Esophagus squamous epithelium (tissue), 4 donors: ENCODE measurements around the gene SLC35F4.

Experiments
- POLR2A ChIP-seq, 4 donors: fragments of 450-650 bp; IDR thresholded peaks; one replicate each; pipeline ENCODE4 v1.6.1; 2017; ENCODE audit warnings: antibody characterized with exemption in 4 of 4, mild to moderate bottlenecking in 4 of 4, moderate library complexity in 3 of 4
- TF ChIP-seq, protein P1 (sequence below), 6 experiments: fragments of 450-650 bp in 4 of 6; fragments of 200-600 bp in 2 of 6; sonication (generic) in 2 of 6; IDR thresholded peaks; one replicate each; pipeline ENCODE4 v1.5.1; 2016 to 2019; ENCODE audit warnings: antibody characterized with exemption in 6 of 6, mild to moderate bottlenecking in 4 of 6, moderate library complexity in 4 of 6

DNA sequence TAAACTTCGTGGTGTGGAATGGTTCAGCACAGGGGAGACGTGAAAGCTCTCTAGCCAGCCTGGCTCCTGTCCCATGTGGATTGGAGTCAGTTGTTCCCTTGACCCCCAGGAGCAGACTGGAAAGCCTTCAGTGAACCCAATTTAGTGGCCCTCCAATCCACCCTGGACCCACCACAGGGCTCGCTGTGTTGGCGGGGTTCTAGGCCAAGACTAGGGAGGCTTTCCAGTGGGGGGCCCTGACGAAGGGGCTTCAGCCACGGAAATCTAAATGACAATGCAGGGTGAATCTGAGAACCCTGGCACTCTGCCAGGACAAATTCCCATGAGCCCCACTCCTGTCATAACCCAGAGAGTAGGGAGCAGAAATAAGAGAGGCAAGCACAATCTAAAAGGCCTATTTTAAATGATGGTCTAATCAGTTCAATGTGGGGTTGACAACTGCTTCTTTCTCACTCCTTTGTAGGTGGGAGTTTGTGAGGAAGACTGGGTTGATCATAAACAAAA is 110.8 kb downstream of the SLC35F4 start:
- TF ChIP-seq, protein P1, sequence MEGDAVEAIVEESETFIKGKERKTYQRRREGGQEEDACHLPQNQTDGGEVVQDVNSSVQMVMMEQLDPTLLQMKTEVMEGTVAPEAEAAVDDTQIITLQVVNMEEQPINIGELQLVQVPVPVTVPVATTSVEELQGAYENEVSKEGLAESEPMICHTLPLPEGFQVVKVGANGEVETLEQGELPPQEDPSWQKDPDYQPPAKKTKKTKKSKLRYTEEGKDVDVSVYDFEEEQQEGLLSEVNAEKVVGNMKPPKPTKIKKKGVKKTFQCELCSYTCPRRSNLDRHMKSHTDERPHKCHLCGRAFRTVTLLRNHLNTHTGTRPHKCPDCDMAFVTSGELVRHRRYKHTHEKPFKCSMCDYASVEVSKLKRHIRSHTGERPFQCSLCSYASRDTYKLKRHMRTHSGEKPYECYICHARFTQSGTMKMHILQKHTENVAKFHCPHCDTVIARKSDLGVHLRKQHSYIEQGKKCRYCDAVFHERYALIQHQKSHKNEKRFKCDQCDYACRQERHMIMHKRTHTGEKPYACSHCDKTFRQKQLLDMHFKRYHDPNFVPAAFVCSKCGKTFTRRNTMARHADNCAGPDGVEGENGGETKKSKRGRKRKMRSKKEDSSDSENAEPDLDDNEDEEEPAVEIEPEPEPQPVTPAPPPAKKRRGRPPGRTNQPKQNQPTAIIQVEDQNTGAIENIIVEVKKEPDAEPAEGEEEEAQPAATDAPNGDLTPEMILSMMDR (IDR thresholded peaks at IDR 0.05) = no peak
- TF ChIP-seq POLR2A (IDR thresholded peaks at IDR 0.05) = no peak
